Vagina (tissue), 2 donors: Measurements from ENCODE around the gene NRXN2. TPM values are rescaled to one million over a fixed set of nuclear protein-coding genes. Genes with fewer than 3 reads are reported as not detected.

Source experiments
- DNase-seq, 2 donors: peaks; one replicate each; pipeline ENCODE4 v3.0.0-alpha.2; 2017; ENCODE audit errors: extremely low spot score in 2 of 2
- H3K27ac ChIP-seq: fragments of 200-600 bp; sonication (generic); one replicate; pipeline ENCODE4 v1.5.1; 2019
- H3K27me3 ChIP-seq: fragments of 200-600 bp; sonication (generic); one replicate; pipeline ENCODE4 v1.5.1; 2019
- H3K36me3 ChIP-seq, 2 donors: fragments of 200-600 bp; sonication (generic); one replicate each; pipeline ENCODE4 v1.5.1; 2017 to 2019
- H3K4me1 ChIP-seq: fragments of 200-600 bp; sonication (generic); one replicate; pipeline ENCODE4 v1.5.1; 2019
- H3K4me3 ChIP-seq, 2 donors: fragments of 200-600 bp; sonication (generic); 1 replicate in 1 of 2; 2 replicates in 1 of 2; pipeline ENCODE4 v1.5.1; 2016 to 2019
- H3K9me3 ChIP-seq: fragments of 200-600 bp; sonication (generic); one replicate; pipeline ENCODE4 v1.5.1; 2019
- POLR2A ChIP-seq, 2 donors: fragments of 450-650 bp; IDR thresholded peaks; one replicate each; pipeline ENCODE4 v1.6.1; 2017; ENCODE audit warnings: antibody characterized with exemption in 2 of 2, mild to moderate bottlenecking in 2 of 2, moderate library complexity in 2 of 2
- POLR2AphosphoS5 ChIP-seq, 2 donors: sonication (generic); formaldehyde crosslinking; IDR thresholded peaks; one replicate each; pipeline ENCODE4 v1.9.0; 2017; ENCODE audit warnings: antibody characterized with exemption in 2 of 2, mild to moderate bottlenecking in 2 of 2, low read depth in 1 of 2; ENCODE audit not compliant: insufficient read depth in 1 of 2
- intact Hi-C: fragments of 100-400 bp; cut with DNase I; formaldehyde crosslinking; loops from one replicate; pipeline ENCODE4 v1.15.1; 2023
- total RNA-seq: library from RNA; depleted of rRNA; stranded (reverse); fragments of >200 nt; gene quantifications from one replicate; pipeline ENCODE4 v1.2.3, GENCODE V29; 2016
- TF ChIP-seq, protein P1 (sequence below), 3 experiments: fragments of 450-650 bp in 2 of 3; fragments of 200-600 bp in 1 of 3; sonication (generic) in 1 of 3; IDR thresholded peaks; one replicate each; pipeline ENCODE4 v1.5.1; 2017 to 2019; ENCODE audit warnings: antibody characterized with exemption in 3 of 3, mild to moderate bottlenecking in 2 of 3, moderate library complexity in 2 of 3

Gene NRXN2
- total RNA-seq, 1 donor from 2014 or later: 16.9 TPM

DNA sequence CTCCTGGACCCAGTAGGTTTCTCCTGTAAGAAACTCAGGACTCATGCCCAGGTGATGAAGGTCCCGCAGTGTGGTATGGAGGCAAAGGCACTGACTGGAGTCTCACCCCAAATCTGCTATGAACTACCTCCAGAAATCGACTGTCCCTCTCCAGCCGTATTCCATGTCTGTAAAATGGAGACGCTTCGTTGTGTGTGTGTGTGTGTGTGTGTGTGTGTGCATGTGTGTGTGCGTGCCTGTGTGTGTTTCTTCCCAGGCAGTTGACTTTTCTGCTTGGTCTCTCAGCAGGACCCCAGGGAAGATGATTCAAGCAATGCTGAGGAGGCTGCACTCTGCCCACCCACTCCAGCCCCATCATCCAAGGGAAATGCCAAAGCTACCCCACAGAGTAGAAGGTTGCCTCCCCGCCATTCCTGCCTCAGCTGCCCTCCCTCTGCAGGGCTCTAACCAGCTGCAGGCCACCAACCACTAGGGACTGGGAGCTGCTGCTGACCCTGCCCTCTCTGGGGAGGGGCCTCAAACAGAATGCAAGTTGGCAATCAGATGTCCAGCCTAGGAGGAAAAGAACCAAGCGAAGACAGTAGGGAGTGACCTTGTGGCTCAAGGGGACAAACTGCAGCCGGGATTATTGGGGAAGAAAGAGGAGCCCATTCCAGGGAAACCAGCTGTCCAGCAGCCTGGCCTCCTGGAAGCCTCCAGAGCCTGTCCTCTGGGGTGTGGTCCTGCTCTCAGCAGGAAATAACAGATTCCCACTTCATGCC lies 75.8 kb downstream of the NRXN2 start:
- Histone ChIP-seq H3K27ac (no peak overlapping the region), H3K36me3 (no peaks in the 10 kb centered on the region), H3K4me1 (peaks cover 4% of the 10 kb centered on the region), H3K4me3 (no peak overlapping the region), H3K27me3 (no peaks in the 10 kb centered on the region), H3K9me3 (no peaks in the 10 kb centered on the region)
- intact Hi-C loops: no loop called here
- TF ChIP-seq POLR2AphosphoS5 (IDR thresholded peaks at IDR 0.05; ENCODE audit: insufficient read depth in 1 of 2, low read depth in 1 of 2) (no peak), POLR2A (IDR thresholded peaks at IDR 0.05) (no peak)
- TF ChIP-seq, protein P1, sequence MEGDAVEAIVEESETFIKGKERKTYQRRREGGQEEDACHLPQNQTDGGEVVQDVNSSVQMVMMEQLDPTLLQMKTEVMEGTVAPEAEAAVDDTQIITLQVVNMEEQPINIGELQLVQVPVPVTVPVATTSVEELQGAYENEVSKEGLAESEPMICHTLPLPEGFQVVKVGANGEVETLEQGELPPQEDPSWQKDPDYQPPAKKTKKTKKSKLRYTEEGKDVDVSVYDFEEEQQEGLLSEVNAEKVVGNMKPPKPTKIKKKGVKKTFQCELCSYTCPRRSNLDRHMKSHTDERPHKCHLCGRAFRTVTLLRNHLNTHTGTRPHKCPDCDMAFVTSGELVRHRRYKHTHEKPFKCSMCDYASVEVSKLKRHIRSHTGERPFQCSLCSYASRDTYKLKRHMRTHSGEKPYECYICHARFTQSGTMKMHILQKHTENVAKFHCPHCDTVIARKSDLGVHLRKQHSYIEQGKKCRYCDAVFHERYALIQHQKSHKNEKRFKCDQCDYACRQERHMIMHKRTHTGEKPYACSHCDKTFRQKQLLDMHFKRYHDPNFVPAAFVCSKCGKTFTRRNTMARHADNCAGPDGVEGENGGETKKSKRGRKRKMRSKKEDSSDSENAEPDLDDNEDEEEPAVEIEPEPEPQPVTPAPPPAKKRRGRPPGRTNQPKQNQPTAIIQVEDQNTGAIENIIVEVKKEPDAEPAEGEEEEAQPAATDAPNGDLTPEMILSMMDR (IDR thresholded peaks at IDR 0.05): no peak
- no peak for DNase-seq

DNA sequence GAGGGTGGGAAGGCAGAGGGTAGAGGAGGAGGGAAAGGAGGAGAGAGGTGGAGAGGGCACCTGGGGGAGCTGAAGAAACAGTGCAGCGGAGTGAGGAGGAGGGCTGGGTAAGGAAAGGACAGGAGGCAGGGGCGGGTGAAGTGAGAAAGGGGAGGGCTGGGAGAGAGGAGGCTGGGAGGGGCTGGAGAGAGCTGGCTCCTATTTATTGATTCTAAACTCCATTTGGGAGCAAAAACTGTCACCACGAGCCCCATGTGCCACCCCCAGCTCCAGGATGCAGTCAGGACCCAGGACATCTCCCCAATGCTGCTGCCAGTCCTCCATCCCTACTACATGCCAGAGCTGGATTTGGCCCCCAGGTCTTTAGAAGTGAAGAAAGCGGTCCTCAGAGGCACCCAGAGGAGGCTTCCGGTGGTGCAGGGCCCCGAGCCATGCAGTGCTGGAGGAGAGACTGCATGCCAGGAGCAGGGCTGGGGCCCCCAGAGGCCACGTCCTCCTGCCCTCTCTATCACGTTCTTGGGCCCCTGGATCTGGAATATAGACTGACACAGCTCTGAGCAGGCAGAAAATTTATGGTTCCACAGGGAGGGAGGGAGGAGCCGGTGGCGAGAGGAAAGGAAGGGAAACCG lies 78.2 kb downstream of the NRXN2 start:
- intact Hi-C loops: no loop called here
- Histone ChIP-seq H3K9me3 (no peaks in the 10 kb centered on the region), H3K4me1 (peaks cover 4% of the 10 kb centered on the region), H3K4me3 (no peak overlapping the region), H3K36me3 (no peaks in the 10 kb centered on the region), H3K27me3 (no peaks in the 10 kb centered on the region), H3K27ac (no peak overlapping the region)
- DNase-seq: no peak
- no peak for TF ChIP-seq POLR2A (IDR thresholded peaks at IDR 0.05)

DNA sequence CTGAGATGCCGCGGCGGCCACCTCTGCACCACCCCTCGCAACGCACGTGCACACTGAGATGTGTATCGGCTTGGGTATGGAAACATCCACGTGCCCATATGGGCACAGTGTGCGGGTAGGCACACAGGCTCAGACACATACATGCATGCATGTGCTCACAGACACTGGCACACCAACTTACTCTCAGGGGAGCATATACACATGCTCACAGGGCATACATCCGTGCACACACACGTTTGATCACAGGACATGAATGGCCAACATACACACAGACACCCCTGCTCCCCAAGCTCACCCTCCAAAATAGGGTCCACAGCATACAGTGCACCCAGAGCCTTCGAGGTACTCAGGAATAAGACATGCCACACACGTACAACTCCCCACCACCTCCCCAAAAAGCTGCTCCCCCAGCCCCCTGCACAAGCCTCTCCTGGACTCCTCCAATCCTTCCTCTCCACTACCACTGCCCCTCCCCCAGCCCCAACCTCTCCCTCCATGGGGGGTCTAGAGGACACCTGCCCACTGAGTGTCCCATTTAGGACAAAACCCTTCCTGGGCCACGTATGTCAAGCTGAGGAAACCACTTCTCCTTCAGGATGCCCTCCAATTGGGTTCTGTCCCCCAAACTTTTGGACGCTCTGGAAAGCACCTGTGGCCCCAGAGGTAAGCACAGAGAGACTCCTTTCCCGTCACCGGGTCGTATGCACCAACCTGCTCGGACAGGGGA lies 78.9 kb downstream of the NRXN2 start:
- H3K9me3 ChIP-seq: no peaks in the 10 kb centered on the region
- H3K4me1 ChIP-seq: peaks cover 4% of the 10 kb centered on the region
- H3K36me3 ChIP-seq: no peaks in the 10 kb centered on the region
- TF ChIP-seq POLR2A (IDR thresholded peaks at IDR 0.05) (no peak), POLR2AphosphoS5 (IDR thresholded peaks at IDR 0.05; ENCODE audit: insufficient read depth in 1 of 2, low read depth in 1 of 2) (no peak)
- TF ChIP-seq, protein P1 (IDR thresholded peaks at IDR 0.05): no peak
- DNase-seq: no peak
- H3K27me3 ChIP-seq: no peaks in the 10 kb centered on the region
- H3K4me3 ChIP-seq: peak overlapping the region; percentile 38 to 57
- intact Hi-C loops: no loop called here
- peak overlapping the region; percentile 53 for H3K27ac ChIP-seq

DNA sequence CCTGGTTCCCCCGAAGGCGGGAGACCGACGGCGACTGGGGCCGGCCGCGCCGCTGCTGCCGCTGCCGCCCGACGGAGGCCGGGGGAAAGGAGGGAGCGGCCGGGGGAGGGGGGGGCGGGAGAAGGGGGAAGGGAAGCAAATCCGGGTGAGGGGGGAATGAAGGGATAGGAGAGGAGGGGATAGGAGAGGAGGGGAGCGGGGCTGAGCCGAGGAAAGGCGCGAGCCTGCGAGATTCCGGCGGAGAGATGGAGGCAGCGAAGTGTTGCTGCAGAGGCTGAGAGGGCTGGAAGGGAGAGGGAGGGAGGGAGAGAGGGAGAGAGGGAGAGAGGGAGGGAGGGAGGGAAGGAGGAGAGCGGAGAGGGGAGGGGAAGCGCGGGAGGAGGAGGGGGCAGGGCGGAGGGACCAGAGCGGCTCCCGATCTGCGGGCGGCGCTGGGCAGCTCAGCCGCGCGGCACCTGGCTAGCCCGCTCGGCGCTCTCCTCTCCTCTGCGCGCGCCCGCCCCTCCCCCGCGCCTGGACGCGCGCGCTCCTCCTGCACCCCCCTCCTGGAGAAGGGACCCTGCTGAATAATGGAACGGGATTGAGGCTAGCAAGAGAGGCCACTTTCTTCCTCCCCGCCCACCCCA lies 79.6 kb downstream of the NRXN2 start:
- no peaks in the 10 kb centered on the region for H3K27me3 ChIP-seq
- peak overlapping the region; percentile 53 for H3K27ac ChIP-seq
- peak overlapping the region; percentile 38 to 57 for H3K4me3 ChIP-seq
- TF ChIP-seq, protein P1 (IDR thresholded peaks at IDR 0.05): no peak
- TF ChIP-seq POLR2AphosphoS5 (IDR thresholded peaks at IDR 0.05; ENCODE audit: insufficient read depth in 1 of 2, low read depth in 1 of 2) (no peak), POLR2A (IDR thresholded peaks at IDR 0.05) (no peak)
- no peak for DNase-seq
- H3K36me3 ChIP-seq: no peaks in the 10 kb centered on the region
- H3K9me3 ChIP-seq: no peaks in the 10 kb centered on the region
- intact Hi-C loops: no loop called here
- H3K4me1 ChIP-seq: peaks cover 11% of the 10 kb centered on the region

DNA sequence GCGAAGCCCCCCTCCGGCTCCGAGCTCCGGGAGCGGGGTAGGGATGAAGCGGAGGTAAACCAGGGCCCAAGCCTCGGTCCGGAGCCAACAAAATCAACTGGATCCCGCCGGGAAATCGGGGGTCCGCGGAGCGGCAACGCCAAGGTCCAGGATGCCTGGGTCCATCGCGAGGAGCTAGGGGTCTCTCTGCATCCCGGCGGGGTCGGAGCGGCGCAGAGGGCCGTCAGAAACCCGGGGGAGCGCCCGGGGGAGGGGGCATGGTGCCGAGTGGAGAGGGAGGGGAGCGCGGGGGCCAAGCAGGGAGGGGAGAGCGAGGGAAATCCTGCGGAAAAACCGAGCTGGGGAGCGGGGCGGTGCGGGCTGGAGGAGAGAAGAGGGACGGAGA lies 80.1 kb downstream of the NRXN2 start:
- intact Hi-C loops: no loop called here
- H3K36me3 ChIP-seq: no peaks in the 10 kb centered on the region
- no peaks in the 10 kb centered on the region for H3K27me3 ChIP-seq
- H3K27ac ChIP-seq: peak overlapping the region; percentile 53
- TF ChIP-seq POLR2A (IDR thresholded peaks at IDR 0.05) (no peak), POLR2AphosphoS5 (IDR thresholded peaks at IDR 0.05; ENCODE audit: insufficient read depth in 1 of 2, low read depth in 1 of 2) (no peak)
- TF ChIP-seq, protein P1 (IDR thresholded peaks at IDR 0.05): no peak
- H3K4me1 ChIP-seq: peaks cover 16% of the 10 kb centered on the region
- no peaks in the 10 kb centered on the region for H3K9me3 ChIP-seq
- no peak for DNase-seq
- peak overlapping the region; percentile 38 to 57 for H3K4me3 ChIP-seq
